Sigmoid colon (tissue), 7 donors: ENCODE measurements around the gene MOV10L1. TPM values are rescaled to one million over a fixed set of nuclear protein-coding genes. Genes with fewer than 3 reads are reported as not detected.

Experiments
- DNase-seq: peaks from one replicate; pipeline ENCODE4 v3.0.0-alpha.2; 2019
- H3K27ac ChIP-seq, 4 donors: fragments of 200-600 bp; sonication (generic); one replicate each; pipeline ENCODE4 v1.5.1; 2016 to 2019; ENCODE audit warnings: mild to moderate bottlenecking in 1 of 4
- H3K27me3 ChIP-seq, 3 donors: fragments of 200-600 bp; sonication (generic); one replicate each; pipeline ENCODE4 v1.5.1; 2019; ENCODE audit warnings: mild to moderate bottlenecking in 1 of 3
- H3K36me3 ChIP-seq, 4 donors: fragments of 200-600 bp; sonication (generic); one replicate each; pipeline ENCODE4 v1.5.1; 2016 to 2019
- H3K4me1 ChIP-seq, 4 donors: fragments of 200-600 bp; sonication (generic); one replicate each; pipeline ENCODE4 v1.5.1; 2017 to 2019
- H3K4me3 ChIP-seq, 4 donors: fragments of 200-600 bp; sonication (generic); one replicate each; pipeline ENCODE4 v1.5.1; 2017 to 2019; ENCODE audit warnings: mild to moderate bottlenecking in 2 of 4, moderate library complexity in 1 of 4
- H3K9me3 ChIP-seq, 4 donors: fragments of 200-600 bp in 3 of 4; sonication (generic) in 3 of 4; one replicate each; pipeline versions ENCODE4 v1.5.1 to v1.6.1; 2013 to 2019
- EP300 ChIP-seq, 4 donors: sonication (generic); formaldehyde crosslinking; IDR thresholded peaks; one replicate each; pipeline ENCODE4 v1.6.1; 2017; ENCODE audit warnings: antibody characterized with exemption in 4 of 4
- POLR2A ChIP-seq, 2 donors: fragments of 450-650 bp; IDR thresholded peaks; one replicate each; pipeline ENCODE4 v1.6.1; 2016; ENCODE audit warnings: antibody characterized with exemption in 2 of 2, mild to moderate bottlenecking in 2 of 2, moderate library complexity in 2 of 2
- POLR2AphosphoS5 ChIP-seq, 4 donors: sonication (generic); formaldehyde crosslinking; IDR thresholded peaks; one replicate each; pipeline ENCODE4 v1.6.1; 2017; ENCODE audit warnings: antibody characterized with exemption in 4 of 4
- WGBS, 2 donors: extraction: QIAGEN DNeasy Blood & Tissue Kit; methylation state at CpG; one replicate each; pipeline ENCODE4 v1.1.7; 2013; 5-methylcytosine and 5-hydroxymethylcytosine counted together
- intact Hi-C: fragments of 100-400 bp; cut with DNase I; formaldehyde crosslinking; loops from one replicate; pipeline ENCODE4 v1.15.1; 2023
- polyA plus RNA-seq, 3 donors: library from polyadenylated mRNA; stranded (reverse); fragments of 200-250 nt; gene quantifications; one replicate each; pipeline ENCODE4 v1.2.3, GENCODE V29; 2013
- total RNA-seq, 4 donors: library from RNA; depleted of rRNA; stranded (reverse); fragments of >200 nt; gene quantifications; one replicate each; pipeline ENCODE4 v1.1.0, GENCODE V29; 2016
- TF ChIP-seq, protein P1 (sequence below), 4 experiments: fragments of 450-650 bp in 3 of 4; fragments of 200-600 bp in 1 of 4; IDR thresholded peaks; one replicate each; pipeline ENCODE4 v1.5.1; 2016 to 2019; ENCODE audit warnings: antibody characterized with exemption in 4 of 4, mild to moderate bottlenecking in 3 of 4, moderate library complexity in 2 of 4
- donor health status: healthy with polysubstance abuse.
- donor health status: Bipolar disorder and iron deficiency.
- donor health status: healthy.

MOV10L1 gene
- total and polyA plus RNA-seq, 7 donors = 0.47 to 5.6 (median 1.8) TPM; not detected in 2

DNA sequence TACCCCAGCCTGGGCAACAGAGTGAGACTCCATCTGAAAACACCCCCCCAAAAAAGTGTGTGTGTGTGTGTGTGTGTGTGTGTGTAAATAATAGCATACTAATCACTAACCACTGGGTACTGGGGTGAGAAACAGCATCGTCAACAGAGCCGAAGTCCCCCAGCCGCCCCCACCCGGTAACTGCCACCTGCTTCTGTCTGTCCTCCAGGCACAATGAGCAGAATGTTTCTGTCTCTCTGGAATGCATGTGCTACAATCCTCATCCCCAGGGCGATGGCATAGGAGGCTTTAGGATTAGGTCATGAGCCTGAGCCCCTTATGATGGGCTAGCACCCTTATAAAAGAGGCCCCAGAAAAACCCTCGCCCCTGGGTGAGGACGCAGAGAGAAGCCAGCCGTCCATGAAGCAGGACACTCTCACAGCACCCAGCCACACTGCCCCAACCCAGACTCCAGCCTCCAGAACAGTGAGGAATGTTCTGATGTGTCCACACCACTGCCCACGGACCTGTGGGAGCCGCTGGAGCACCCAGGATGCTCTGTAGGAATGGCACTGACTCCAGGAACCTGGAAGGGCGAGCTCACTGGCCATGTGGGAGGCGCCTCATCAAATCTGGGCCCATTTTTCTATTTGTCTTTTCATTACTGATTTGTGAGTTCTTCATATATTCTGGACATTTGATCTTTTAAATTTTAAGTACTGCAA is 41.6 kb upstream of the MOV10L1 start:
- H3K27me3 ChIP-seq = peaks cover 0 to 31% (median 0%) of the 10 kb centered on the region in 3 donors

DNA sequence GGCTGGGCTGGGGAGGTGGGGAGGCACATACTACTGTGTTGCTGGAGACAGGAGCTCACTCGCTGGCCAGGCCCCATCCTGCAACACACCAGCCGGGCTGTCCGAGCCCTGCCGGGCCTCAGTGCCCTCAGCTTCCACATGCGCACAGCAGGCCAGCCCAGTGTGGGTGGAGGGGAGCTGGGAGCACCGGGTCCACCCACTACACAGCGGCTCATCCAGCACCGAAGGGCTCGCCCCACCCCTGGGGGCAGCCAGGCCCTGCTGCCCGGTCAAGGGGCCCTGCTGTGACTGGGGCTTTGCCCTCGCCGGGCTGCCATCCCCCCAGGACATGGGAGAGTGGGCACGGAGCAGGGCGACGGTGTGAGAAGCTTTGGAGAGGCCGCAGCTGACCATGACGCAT is 41.0 kb upstream of the MOV10L1 start:
- 85 to 91% methylated on average over 17 of the region's 17 CpGs for WGBS, 2 donors
- H3K27me3 ChIP-seq = peaks cover 0 to 27% (median 0%) of the 10 kb centered on the region in 3 donors
- H3K4me3 ChIP-seq = no peak overlapping the region
- DNase-seq = no peak
- no peak overlapping the region for H3K27ac ChIP-seq
- no peaks in the 10 kb centered on the region for H3K36me3 ChIP-seq
- intact Hi-C loops = no loop called here
- H3K9me3 ChIP-seq = peaks cover 0 to 7% (median 0%) of the 10 kb centered on the region in 4 donors
- no peaks in the 10 kb centered on the region for H3K4me1 ChIP-seq
- TF ChIP-seq EP300 (IDR thresholded peaks at IDR 0.05) = no peak
- TF ChIP-seq, protein P1, sequence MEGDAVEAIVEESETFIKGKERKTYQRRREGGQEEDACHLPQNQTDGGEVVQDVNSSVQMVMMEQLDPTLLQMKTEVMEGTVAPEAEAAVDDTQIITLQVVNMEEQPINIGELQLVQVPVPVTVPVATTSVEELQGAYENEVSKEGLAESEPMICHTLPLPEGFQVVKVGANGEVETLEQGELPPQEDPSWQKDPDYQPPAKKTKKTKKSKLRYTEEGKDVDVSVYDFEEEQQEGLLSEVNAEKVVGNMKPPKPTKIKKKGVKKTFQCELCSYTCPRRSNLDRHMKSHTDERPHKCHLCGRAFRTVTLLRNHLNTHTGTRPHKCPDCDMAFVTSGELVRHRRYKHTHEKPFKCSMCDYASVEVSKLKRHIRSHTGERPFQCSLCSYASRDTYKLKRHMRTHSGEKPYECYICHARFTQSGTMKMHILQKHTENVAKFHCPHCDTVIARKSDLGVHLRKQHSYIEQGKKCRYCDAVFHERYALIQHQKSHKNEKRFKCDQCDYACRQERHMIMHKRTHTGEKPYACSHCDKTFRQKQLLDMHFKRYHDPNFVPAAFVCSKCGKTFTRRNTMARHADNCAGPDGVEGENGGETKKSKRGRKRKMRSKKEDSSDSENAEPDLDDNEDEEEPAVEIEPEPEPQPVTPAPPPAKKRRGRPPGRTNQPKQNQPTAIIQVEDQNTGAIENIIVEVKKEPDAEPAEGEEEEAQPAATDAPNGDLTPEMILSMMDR (IDR thresholded peaks at IDR 0.05) = no peak

More for the DNA sequence above, 41.6 kb upstream of the MOV10L1 start:
- TF ChIP-seq POLR2A (IDR thresholded peaks at IDR 0.05) (no peak), POLR2AphosphoS5 (IDR thresholded peaks at IDR 0.05) (no peak), EP300 (IDR thresholded peaks at IDR 0.05) (no peak)
- TF ChIP-seq, protein P1 (IDR thresholded peaks at IDR 0.05) = no peak
- intact Hi-C loops = no loop called here
- 78 to 88% methylated on average over 12 of the region's 12 CpGs for WGBS, 2 donors
- H3K27ac ChIP-seq = no peak overlapping the region
- no peaks in the 10 kb centered on the region for H3K4me1 ChIP-seq
- no peaks in the 10 kb centered on the region for H3K36me3 ChIP-seq
- no peak overlapping the region for H3K4me3 ChIP-seq
- DNase-seq = no peak
- H3K9me3 ChIP-seq = peaks cover 0 to 2% (median 0%) of the 10 kb centered on the region in 4 donors

DNA sequence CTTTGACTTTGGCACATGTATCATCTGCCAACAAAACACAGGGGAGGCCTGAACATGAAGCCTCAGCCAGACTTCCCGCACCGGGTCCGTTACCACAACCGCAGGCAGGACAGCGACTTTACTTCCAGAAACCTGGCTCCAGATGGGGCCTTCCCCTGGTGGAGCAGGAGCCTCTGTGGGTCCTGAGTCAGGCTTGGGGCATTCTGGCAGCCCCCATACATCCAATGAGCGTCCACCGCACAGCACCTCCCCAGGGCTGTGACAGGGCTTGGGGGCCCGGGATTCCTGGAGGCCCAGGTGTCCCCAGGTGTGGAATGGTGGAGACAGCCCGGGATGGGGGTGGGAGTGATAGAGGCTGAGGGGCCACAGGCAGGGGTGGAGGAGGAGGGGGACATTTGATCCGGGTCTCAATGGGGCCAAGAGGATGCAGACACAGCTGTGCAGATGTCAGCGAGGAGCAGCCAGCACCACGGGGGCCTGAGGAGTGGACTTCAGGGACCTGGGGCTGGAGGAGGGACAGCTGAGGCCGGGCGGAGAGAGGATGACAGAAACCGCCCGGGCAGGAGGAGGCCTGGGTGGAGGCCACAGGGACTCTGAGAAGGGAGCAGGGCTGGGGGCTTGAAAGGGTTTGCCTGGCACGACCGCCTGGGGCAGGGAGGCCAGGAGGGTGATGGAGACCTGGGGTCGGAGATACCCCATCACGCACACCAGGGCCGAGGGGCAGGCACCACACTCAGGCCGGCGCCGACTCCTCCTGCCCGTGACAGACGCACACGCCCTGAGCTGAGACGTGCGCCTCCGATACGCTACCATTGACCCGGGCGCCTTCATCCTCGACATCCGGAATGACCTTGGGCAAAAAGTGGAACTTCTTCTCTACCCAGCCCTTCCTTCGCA is 40.3 kb upstream of the MOV10L1 start:
- DNase-seq = no peak

DNA sequence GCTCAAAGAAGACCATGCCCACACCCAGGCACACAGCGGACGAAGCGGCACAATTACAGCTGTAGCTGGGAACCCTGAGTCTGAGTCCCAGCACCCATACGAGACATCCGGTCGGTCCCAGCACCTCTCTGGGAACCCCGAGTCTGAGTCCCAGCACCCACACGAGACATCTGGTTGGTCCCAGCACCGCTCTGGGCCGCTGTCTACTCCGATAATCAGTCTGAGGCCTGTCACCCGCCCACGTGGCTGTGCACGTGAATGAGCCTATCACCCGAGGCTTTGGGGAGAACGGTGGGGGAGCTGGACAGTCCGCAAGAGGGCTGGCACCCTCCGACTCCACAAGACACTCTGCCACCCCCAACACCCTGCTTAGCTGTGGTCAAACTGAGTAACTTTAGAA is 37.9 kb upstream of the MOV10L1 start:
- WGBS, 2 donors = 90 to 91% methylated on average over 18 of the region's 18 CpGs
- intact Hi-C loops = no loop called here
- H3K4me1 ChIP-seq = no peaks in the 10 kb centered on the region
- H3K36me3 ChIP-seq = no peaks in the 10 kb centered on the region
- H3K9me3 ChIP-seq = peaks cover 0 to 7% (median 0%) of the 10 kb centered on the region in 4 donors
- TF ChIP-seq POLR2AphosphoS5 (IDR thresholded peaks at IDR 0.05) = no peak
- H3K27me3 ChIP-seq = peaks cover 0 to 9% (median 0%) of the 10 kb centered on the region in 3 donors
- no peak overlapping the region for H3K4me3 ChIP-seq
- H3K27ac ChIP-seq = no peak overlapping the region
- DNase-seq = no peak

More for the DNA sequence above, 40.3 kb upstream of the MOV10L1 start:
- H3K4me3 ChIP-seq = no peak overlapping the region
- 89 to 90% methylated on average over 36 of the region's 36 CpGs for WGBS, 2 donors
- intact Hi-C loops = no loop called here
- no peaks in the 10 kb centered on the region for H3K36me3 ChIP-seq
- H3K4me1 ChIP-seq = no peaks in the 10 kb centered on the region
- peaks cover 0 to 7% (median 0%) of the 10 kb centered on the region in 4 donors for H3K9me3 ChIP-seq
- H3K27me3 ChIP-seq = peaks cover 0 to 23% (median 0%) of the 10 kb centered on the region in 3 donors
- no peak overlapping the region for H3K27ac ChIP-seq
- TF ChIP-seq, protein P1 (IDR thresholded peaks at IDR 0.05) = no peak
- TF ChIP-seq POLR2A (IDR thresholded peaks at IDR 0.05) (no peak), POLR2AphosphoS5 (IDR thresholded peaks at IDR 0.05) (no peak), EP300 (IDR thresholded peaks at IDR 0.05) (no peak)

DNA sequence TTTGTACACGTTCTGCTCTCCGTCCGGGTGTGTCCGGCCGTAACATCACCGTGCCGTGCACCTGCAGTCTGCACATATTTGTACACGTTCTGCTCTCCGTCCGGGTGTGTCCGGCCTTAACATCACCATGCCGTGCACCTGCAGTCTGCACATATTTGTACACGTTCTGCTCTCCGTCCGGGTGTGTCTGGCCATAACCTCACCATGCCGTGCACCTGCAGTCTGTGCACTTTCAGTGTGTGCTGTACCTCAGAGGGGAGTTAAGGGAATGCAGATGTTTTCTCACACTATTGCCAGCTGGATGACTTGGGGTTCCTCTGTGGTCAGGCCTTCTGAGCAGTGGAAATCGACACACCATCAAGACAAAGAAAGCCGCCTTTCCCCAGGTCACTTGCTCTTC is 35.9 kb upstream of the MOV10L1 start:
- Histone ChIP-seq H3K27me3 (peaks cover 5 to 22% (median 12%) of the 10 kb centered on the region in 3 donors), H3K4me3 (no peak overlapping the region), H3K36me3 (no peaks in the 10 kb centered on the region), H3K27ac (no peak overlapping the region), H3K4me1 (peaks cover 0 to 7% (median 6%) of the 10 kb centered on the region in 4 donors), H3K9me3 (peaks cover 0 to 7% (median 0%) of the 10 kb centered on the region in 4 donors)
- 29 to 60% methylated on average over 18 of the region's 18 CpGs for WGBS, 2 donors
- intact Hi-C loops = no loop called here
- TF ChIP-seq POLR2A (IDR thresholded peaks at IDR 0.05) (no peak), EP300 (IDR thresholded peaks at IDR 0.05) (no peak), POLR2AphosphoS5 (IDR thresholded peaks at IDR 0.05) (no peak)
- TF ChIP-seq, protein P1 (IDR thresholded peaks at IDR 0.05) = no peak
- no peak for DNase-seq
